Tibial artery (tissue), 4 donors: Measurements from ENCODE around the gene ZFP36L2.

Experiments
- DNase-seq, 2 donors: peaks; one replicate each; pipeline ENCODE4 v3.0.0-alpha.2; 2019
- H3K27ac ChIP-seq, 2 donors: fragments of 200-600 bp; sonication (generic) in 1 of 2; 1 replicate in 1 of 2; 2 replicates in 1 of 2; pipeline ENCODE4 v1.5.1; 2018 to 2019; ENCODE audit warnings: mild to moderate bottlenecking in 1 of 2
- H3K27me3 ChIP-seq, 2 donors: fragments of 200-600 bp; sonication (generic) in 1 of 2; one replicate each; pipeline versions ENCODE4 v1.5.1 to v1.6.0; 2016 to 2019
- H3K36me3 ChIP-seq, 3 donors: fragments of 200-600 bp; sonication (generic) in 2 of 3; one replicate each; pipeline ENCODE4 v1.5.1; 2016 to 2019; ENCODE audit warnings: mild to moderate bottlenecking in 2 of 3
- H3K4me1 ChIP-seq, 4 donors: fragments of 200-600 bp; sonication (generic) in 2 of 4; 1 replicate in 3 of 4; 2 replicates in 1 of 4; pipeline ENCODE4 v1.5.1; 2016 to 2019
- H3K4me3 ChIP-seq, 2 donors: fragments of 200-600 bp; sonication (generic) in 1 of 2; 1 replicate in 1 of 2; 2 replicates in 1 of 2; pipeline ENCODE4 v1.5.1; 2018 to 2019; ENCODE audit warnings: mild to moderate bottlenecking in 2 of 2
- H3K9me3 ChIP-seq, 3 donors: fragments of 200-600 bp; sonication (generic) in 1 of 3; one replicate each; pipeline ENCODE4 v1.5.1; 2016 to 2019
- CTCF ChIP-seq, 2 experiments: fragments of 200-600 bp in 1 of 2; fragments of 450-650 bp in 1 of 2; IDR thresholded peaks; one replicate each; pipeline ENCODE4 v1.5.1; 2017 to 2019; ENCODE audit warnings: antibody characterized with exemption in 2 of 2, mild to moderate bottlenecking in 1 of 2, moderate library complexity in 1 of 2
- intact Hi-C: fragments of 100-400 bp; cut with DNase I; formaldehyde crosslinking; loops from one replicate; pipeline ENCODE4 v1.15.0; 2023; ENCODE audit warnings: low total_unique reads

The ZFP36L2 gene

GRCh38 chr2:43186679-43187374, 39.6 kb downstream of the ZFP36L2 start:
- Histone ChIP-seq H3K4me1 (no peaks in the 10 kb centered on the region), H3K4me3 (no peak overlapping the region), H3K27me3 (no peaks in the 10 kb centered on the region), H3K27ac (no peak overlapping the region), H3K9me3 (no peaks in the 10 kb centered on the region), H3K36me3 (no peaks in the 10 kb centered on the region)
- TF ChIP-seq CTCF (IDR thresholded peaks at IDR 0.05) = no peak
- peak in 1 of 2 donors; percentile 49 for DNase-seq
- intact Hi-C loops = no loop called here

DNA sequence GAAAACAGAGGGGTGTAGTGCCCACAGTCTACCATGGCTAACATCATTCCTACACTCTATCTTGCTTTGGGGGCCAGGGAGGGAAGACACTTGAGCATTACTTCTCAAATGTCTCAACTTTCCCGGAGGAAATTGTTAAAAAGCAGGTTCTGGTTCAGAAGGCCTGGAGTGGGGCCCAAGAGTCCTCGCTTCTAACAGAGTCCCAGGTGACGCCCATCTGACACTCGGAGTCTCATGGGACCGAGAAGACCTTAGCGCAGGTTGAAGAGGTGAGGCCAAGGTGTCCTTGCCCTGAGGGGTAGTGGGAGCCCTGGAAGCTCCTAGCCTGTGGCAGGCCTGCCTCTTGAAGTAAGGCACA, 40.1 kb downstream of the ZFP36L2 start:
- TF ChIP-seq CTCF (IDR thresholded peaks at IDR 0.05) = no peak
- Histone ChIP-seq H3K36me3 (no peaks in the 10 kb centered on the region), H3K27me3 (no peaks in the 10 kb centered on the region), H3K4me1 (no peaks in the 10 kb centered on the region), H3K27ac (no peak overlapping the region), H3K9me3 (no peaks in the 10 kb centered on the region), H3K4me3 (no peak overlapping the region)
- intact Hi-C loops = no loop called here
- no peak for DNase-seq

DNA sequence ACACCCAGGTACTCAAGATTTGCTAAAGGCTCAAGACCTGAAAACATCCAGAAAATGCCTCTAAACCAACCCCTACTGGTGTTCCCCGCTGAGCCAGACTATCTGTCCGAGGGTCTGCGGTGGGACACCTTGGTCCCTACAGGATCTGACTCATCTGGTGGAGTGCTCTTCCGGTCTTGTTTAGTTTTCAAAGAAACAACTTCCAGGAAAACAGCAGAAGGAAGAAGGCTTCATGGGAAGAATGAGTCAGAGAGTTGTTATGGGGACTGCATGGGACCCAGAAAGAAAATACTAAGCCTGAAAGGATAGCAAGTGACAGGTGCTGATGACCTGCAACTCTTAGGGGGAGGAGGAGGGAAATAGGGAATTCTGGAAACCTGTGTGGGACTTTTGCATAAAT, 41.3 kb downstream of the ZFP36L2 start:
- no peak overlapping the region for H3K27ac ChIP-seq
- intact Hi-C loops = no loop called here
- DNase-seq = no peak
- H3K27me3 ChIP-seq = no peaks in the 10 kb centered on the region
- no peaks in the 10 kb centered on the region for H3K36me3 ChIP-seq
- no peaks in the 10 kb centered on the region for H3K9me3 ChIP-seq
- H3K4me1 ChIP-seq = no peaks in the 10 kb centered on the region
- no peak overlapping the region for H3K4me3 ChIP-seq
- no peak for TF ChIP-seq CTCF (IDR thresholded peaks at IDR 0.05)

DNA sequence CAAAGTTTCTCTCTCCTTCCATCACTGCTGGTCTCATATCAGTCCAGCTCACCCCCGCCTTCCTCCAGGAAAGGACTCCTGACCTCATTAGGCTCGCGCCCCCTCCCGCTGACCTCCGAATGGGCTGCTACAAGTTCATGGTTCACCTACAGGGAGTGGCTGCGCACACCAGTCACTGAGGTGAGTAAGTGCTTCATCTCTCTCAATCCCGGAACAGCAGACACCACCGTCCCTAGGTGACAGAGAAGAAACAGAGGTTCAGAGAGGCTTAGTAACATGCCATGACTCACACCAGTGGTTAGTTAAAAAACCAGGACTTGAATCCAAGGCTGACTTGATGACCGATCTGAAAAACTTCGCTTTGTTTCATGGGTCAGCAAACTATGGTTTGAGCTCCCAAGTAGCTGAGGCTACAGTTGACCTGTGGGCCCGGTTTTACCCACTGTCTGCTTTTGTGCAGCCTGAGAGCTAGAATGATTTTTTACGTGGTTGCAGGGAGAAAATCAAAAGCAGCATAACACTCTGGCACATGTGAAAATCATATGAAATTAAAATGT, 42.0 kb downstream of the ZFP36L2 start:
- Histone ChIP-seq H3K4me1 (peaks cover 0 to 6% (median 2%) of the 10 kb centered on the region in 4 donors), H3K27ac (no peak overlapping the region), H3K27me3 (no peaks in the 10 kb centered on the region), H3K9me3 (no peaks in the 10 kb centered on the region), H3K4me3 (no peak overlapping the region), H3K36me3 (no peaks in the 10 kb centered on the region)
- no peak for DNase-seq
- no peak for TF ChIP-seq CTCF (IDR thresholded peaks at IDR 0.05)
- intact Hi-C loops = no loop called here

GRCh38 chr2:43183743-43184142, 42.7 kb downstream of the ZFP36L2 start:
- H3K27me3 ChIP-seq = no peaks in the 10 kb centered on the region
- DNase-seq = no peak
- peaks cover 1 to 13% (median 8%) of the 10 kb centered on the region in 4 donors for H3K4me1 ChIP-seq
- no peak for TF ChIP-seq CTCF (IDR thresholded peaks at IDR 0.05)
- no peaks in the 10 kb centered on the region for H3K9me3 ChIP-seq
- no peak overlapping the region for H3K27ac ChIP-seq
- no peak overlapping the region for H3K4me3 ChIP-seq
- intact Hi-C loops = no loop called here
- no peaks in the 10 kb centered on the region for H3K36me3 ChIP-seq
